Activated CD8-positive, alpha-beta memory T cell treated with anti-CD3 and anti-CD28 coated beads, Interleukin-2, amount 50 U/mL, for 1 hour (primary cell): ENCODE measurements around the gene TFIP11.

Experiments used
- DNase-seq: peaks from one replicate; pipeline ENCODE4 v3.0.0-alpha.2; 2020; ENCODE audit errors: extremely low read depth

TFIP11 gene

DNA sequence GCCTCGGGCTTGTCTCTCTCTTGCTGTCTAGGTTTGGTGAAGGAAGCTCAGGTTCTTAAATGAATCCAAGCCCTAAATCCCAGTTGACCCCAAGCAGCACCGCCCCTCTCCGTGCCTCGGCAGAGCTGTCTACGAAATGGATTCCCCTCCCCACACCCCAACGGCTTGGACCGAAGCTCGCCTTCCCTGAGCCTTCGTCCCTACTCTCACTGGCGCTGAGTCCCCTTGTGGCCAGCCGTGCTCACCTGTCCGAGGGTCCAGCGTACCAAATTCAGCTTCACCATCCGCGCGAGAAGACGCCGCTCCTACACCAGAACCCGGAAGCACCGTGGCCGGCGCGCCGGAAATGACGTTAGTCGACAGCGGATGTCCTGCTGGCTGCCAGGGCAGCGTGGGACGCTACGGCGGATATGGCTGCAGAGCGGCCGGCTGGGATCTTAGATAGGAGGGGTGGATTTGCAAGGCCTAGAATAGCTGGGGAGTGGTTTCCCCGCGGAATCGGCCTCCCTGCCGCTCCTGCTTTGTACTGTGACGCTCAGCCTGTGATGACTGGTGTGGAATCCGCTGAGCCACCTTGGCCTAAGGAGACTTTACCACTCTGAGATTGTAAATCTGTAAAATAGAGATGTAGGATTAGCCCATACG is at the start of gene TFIP11:
Gene TFIP11 (minus strand): TSS at position 325 of the 645 bp plus-strand sequence. CDS start 2,201 bp downstream, outside the sequence.
- DNase-seq = peak; percentile 54

DNA sequence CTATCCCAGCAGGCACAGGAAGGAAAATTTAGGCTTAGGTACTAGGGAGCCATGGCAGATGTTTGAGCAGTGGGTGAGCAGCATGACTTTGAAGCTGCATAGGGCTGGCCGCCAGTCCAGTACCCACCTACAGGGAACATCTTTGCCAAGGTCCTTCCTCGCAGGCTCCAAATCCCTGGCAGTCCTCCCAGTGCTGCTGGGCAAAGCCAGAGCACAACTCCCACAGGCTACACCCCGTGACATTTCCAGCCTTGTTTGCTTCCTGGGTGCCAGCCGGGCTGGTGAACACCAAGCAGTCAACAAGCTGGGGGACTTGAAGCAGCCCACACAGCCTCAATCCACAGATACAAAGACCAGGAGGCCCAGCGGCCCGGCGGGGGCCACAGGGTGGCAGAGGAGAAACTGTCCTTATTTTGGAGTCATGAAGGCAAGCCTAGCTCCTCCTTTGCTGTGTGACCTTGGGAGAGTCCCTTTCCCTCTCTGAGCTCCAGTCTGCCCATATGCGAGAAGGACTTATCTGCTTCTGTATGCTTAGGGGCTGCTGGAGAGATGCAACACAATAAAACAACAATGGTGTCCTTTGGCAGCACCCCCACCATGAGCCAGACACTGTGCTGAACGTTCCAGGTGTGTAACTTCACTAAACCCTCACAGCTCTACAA is 49.6 kb upstream of the TFIP11 start:
- no peak for DNase-seq

DNA sequence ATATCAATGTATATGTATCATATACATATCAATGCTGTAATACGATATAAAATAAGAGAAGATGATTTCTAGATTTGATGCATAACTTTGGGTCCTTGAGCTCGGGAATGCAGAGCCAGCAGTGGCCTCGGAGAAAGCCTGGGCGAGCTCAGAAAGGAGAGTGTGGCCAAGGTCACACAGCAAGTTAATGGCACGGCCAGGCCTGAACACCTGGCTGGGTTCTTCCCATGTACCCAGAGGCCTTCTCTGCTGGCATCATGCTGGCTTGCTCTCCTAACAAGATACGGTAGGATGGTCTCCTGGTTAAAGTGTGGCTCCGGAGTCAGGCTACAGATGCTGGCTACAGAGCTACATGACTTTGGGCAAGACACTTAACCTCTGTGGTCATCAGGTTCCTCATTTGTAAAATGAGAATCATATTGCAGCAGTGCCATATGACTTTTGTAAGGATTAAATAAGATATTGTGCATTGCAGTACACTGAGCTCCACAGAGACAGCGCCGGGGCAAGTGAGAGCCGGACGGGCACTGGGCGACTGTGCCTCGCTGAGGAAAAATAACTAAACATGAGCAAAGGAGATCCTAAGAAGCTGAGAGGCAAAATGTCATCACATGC is 47.8 kb upstream of the TFIP11 start:
- no peak for DNase-seq

DNA sequence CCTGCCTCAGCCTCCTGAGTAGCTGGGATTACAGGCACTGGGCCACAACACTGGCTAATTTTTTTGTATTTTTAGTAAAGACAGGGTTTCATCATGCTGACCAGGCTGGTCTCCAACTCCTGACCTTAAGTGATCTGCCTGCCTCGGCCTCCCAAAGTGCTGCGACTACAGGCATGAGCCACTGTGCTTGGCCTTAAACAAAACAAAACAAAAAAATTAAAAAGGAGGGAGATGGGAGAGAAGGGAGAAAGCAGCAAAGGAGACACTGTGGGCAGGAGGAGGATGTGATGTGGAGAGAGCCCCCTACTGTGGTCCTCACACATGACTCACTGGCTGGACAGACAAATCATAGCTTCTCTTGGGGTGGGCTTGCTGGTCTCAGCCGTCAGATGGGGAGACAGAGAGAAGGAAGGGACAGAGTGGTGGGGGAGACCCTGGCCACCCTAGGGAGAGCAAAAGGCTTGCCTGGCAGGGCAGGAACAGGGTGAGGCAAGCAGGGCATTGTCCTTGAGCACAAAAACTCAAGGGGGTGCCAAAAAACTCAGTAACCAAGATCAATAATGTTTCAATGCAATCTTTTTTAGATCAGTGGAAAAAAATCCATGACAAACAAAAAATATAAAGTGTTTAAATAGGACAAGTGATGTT is 46.1 kb upstream of the TFIP11 start:
- DNase-seq = no peak

DNA sequence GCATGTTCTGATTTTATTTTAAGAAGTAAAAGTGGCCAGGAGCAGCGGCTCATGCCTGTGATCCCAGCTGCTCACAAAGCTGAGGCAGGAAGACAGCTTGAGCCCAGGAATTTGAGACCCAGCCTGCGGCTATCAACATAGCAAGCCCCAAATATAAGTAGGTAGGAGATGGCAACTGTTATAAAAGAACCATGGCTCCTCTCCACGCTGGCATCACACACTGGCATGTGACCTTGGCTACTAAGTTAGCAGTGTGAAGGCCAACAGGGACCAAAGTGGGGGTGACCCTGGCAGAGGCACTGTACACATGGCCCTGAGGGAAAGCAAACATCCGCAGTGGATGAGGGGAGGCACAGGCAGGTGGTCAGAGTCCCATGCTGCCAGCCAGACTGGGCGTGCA is 44.6 kb upstream of the TFIP11 start:
- DNase-seq = no peak

DNA sequence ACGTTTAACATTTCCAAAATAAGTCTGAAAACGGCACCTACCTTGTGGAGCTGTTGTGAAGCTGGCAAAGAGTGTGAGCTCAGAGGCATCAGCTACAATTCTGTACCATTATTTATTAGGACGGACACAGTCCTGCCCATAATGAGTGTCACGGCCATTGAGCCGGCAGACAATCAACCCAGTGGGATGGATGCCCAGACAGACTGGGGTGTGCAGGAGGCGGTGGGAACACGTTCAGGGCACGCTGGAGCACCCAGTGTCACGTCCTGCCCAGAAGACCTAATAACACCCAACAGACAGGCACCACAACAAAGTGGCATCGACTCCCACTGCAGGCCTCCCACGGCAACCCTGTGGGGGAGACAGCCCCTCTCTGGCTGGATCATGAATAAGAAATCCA is 43.2 kb upstream of the TFIP11 start:
- no peak for DNase-seq

DNA sequence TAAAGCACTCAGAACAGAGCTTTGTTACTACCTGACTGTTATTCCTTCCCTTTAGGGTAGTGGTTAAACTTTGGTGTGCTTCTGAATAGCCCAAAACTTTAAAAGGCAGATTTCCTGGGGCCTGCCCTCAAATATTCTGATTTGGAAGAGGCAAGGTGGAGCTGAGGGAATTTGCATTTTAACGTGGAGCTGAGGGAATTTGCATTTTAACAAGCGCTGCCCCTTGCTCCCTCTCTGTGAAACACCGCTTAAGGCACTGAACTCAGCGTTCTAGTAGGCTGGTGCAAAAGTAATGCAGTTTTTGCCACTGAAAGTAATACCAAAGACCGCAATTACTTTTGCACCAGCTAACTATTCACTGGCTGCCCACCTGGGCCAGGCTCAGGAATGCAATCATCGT is 42.7 kb upstream of the TFIP11 start:
- no peak for DNase-seq

DNA sequence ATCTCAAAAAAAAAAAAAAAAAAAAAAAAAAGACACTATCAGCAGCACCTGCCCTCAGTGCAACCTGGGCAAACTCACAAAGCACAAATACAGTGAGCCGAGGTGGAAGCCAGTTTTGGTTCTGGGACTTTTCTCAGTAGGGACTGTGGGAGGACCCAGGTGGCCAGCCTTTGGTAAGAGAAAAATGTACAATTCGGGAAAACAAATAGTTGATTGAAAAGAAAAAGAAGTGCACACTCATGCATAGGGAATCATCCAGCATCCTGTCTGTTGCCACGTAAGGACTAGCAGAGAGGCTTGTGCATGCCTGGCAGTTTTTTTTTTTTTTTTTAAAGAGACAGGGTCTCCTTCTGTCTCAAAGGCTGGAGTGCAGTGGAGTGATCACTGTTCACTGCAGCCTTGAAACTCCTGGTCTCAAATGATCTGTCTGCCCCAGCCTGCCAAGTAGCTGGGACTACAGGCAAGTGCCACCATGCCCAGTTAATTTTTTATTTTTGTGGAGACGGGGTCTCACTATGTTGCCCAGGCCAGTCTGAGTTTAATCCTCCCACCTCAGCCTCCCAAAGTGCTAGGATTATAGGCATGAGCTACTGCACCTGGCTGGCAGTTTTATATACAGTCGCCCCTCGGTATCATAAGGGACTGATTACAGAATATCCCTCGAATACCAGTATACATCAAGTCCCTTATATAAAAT is 40.9 kb upstream of the TFIP11 start:
- no peak for DNase-seq

DNA sequence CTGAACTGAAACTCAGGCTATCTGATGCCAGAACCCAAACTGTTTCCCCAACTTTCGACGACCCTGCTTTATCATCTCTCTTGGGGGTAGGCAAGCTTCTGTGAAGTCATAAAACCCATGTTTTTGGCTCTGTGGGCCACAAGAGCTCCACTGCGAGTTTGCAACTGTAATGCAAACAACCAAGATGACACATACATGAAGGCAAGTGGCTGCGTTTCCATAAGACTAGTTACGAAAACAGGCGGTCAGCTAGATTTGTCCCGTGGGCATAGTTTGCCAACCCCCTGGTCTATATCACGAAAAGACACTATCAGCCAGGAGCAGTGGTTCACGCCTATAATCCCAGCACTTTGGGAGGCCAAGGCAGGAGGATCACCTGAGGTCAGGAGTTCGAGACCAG is 40.2 kb upstream of the TFIP11 start:
- no peak for DNase-seq

DNA sequence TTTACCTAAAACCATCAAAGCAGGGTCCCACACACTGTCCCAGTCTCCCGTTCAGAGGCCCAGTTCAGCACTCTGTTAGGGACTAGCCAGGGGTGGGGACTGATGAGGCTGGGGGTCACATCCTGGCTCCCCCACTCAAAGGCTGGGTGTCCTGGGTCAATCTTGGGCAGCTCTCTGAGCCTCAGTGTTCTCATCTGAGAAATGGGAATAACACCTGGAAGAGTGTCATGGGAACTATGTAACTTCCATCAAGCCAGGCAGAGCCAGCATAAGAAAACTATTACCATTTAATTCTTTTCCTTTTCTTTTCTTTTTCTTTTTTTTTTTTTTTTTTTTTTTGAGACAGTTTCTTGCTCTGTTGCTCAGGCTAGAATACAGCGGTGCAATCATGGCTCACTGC is 39.3 kb upstream of the TFIP11 start:
- DNase-seq = no peak

DNA sequence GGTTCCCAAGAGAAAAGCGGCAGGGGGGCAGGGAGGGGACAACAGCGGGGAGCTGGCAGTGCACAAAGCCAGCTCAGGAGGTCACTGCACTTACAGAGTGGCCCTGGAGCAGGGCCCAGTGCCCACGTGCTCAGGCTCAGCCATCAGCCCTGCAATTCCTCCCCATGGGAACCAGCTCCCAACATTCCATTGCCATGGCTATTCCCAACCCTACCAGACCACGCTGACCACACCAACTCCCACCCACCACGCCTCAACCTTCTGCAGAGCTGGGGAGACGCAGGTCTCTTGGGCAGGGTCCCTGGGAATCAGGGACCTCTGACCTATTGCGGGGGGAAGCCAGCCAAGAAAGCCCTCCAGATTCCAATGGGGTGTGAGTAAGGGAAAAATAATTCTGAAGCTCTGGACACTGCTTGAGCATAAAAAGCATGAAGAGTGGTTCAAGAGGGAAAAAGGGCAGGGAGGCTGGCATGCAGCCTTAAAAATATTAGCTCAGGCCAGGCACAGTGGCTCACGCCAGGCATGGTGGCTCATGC is 38.3 kb upstream of the TFIP11 start:
- DNase-seq = no peak

DNA sequence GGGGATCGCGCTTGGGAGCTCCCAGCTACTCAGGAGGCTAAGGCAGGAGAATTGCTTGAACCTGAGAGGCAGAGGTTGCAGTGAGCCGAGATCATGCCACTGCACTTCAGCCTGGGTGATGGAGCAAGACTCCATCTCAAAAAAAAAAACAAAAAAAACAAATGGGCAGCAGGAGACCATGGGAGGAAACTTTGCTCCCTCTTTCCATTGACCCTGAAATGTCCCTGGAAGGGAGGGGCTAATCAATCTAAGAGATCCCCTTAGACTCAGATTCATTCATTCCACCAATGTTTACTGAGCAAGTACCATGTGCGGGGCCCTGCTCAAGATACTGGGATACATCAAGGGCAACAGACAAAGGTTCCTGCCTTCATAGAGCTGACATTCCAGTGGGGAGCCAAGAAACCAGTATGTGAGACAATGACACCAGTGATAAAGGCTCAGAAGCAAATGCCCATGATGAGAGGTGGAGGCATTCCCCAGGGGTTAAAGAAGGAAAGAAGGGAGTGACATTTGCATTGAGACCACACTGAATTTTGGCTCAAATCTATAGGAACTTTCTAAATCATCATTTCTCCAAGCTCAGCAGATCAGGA is 37.7 kb upstream of the TFIP11 start:
- no peak for DNase-seq

DNA sequence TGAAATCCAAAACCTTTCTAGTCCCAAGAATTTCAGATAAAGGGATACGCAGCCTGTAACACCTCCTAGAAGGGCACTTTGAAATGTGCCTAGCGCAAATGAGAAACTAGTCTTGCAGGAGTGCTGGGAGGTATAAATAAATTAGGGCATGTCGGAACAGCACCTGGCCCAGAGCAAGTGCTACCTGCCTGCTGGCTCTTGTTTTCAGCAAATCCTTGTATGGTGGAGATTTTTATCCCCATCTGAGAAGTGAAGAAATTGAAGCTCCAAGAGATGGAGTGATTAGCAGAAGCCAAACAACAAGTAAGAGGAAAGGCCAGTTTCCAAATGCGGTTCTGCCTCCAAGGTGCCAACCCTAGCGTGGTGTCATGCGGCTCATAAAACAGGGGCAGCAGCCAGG is 36.7 kb upstream of the TFIP11 start:
- no peak for DNase-seq

DNA sequence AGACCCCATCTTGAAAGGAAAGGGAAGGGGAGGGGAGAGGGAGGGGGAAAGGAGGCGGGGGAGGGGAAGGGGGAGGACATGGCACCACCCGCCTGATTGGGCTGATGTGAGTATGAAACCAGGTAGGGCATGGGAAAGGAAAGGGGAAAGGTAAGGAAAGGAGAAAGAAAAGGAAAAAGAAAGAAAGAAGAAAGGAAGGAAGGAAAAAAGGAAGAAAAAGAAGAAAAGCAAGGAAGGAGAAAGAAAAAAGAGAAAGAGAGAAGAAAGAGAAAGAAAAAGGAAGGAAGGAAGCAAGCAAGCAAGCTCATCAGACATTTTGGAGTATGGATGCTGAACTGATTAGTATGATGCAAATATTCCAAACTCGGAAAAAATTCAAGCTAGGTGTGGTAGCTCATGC is 36.0 kb upstream of the TFIP11 start:
- no peak for DNase-seq

DNA sequence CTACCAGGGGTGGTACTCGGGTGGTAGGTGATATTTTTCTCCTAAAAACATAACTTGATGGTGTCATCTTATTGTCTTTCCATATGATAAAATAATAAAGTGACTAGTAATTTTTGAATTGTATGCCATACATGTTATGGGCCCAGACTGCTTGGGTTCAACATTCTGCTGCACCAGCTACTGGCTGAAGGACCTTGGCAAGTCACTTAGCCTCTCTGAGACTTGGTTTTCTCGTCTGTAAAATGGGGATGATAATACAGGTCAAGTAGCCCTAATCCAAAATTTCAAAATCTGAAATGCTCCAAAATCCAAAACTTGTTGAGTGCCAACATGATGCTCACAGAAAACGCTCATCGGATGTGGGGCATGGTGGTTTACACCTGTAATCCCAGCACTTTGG is 35.6 kb upstream of the TFIP11 start:
- no peak for DNase-seq

DNA sequence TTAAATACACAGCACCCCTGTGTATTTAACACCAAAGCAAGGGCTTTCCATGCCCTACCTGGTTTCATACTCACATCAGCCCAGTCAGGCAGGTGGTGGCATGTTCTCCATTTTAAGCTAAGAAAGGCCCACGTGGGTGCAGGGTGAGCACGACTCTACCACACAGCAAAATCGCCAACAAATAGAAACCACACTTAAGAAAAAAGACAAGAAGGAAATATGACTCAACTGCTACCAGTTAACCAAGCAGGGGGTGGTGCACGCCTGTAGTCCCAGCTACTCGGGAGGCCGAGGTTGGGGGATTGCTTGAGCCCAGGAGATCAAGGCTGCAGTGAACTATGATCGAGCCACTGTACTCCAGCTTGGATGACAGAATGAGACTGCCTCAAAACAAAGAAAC is 35.2 kb upstream of the TFIP11 start:
- DNase-seq = no peak

DNA sequence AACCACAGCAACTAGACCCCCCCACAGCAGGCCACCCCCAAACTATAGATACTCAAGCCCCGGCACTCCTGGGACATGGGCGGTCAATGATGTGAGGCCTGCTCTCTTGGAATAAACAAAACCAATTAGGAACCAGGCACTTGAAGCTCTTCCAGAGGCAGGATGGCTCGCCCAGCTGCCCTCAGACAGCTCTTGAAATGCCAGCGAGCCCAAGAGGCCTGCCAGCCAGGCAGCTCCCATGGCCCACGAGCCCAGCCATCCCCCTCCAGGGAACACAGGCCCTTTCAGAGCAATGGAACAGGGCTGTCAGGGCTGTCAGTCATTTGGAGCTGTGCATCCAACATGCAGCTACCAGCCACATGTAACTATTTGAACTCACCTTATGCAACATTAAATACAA is 34.0 kb upstream of the TFIP11 start:
- DNase-seq = no peak

DNA sequence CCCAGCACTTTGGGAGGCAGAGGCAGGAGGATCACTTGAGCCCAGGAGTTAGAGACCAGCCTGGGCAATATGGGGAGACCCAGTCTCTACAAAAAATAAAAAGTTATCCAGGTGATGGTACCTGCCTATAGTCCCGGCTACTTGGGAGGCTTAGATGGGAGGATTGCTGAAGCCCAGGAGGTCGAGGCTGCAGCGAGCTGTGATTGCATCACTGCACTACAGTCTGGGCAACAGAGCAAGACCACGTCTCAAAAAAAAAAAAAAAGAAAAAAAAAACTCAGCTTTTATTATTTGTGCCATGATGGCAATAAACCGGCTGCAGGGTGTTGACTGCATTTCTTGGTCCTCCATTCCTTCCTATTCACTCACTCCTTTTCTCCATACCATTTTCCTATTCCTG is 33.6 kb upstream of the TFIP11 start:
- DNase-seq = no peak

DNA sequence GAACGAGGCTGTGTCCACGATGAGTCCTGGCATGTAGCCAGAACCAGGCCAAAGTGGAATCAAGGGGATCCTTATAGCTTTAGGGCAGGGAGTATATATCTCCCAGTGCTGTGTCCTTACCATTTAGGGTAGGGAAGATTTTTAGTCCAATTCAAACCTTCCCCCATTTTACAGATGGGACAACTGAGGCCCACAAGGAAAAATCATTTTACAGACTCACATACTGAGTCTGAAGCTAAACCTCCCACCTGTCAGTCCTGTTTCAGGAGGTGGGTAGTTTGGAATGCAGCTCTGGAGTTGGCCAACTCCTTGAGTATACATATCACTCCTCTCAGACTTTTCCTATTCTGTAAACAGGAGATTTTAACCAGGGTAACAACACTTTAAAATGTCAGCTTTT is 33.1 kb upstream of the TFIP11 start:
- DNase-seq = no peak

DNA sequence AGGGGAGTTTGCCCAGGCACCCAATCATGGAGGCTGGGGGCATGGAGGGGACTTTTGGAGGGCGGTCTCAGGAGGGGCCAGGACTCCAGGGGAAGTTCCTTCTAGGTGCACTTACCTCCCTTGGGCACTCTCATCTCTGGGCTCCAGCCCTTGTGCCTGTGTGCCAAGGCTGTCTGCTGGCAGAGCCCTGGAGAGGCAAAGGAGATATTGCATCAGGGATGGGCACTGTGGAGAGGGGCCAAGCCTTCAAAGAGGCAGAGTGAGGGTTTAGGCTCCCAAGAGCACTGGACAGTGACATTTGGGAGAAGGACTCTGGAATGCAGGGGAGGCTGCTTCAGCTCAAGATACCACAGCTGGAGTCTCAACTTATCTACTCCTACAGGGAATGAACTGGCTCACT is 32.2 kb upstream of the TFIP11 start:
- no peak for DNase-seq

DNA sequence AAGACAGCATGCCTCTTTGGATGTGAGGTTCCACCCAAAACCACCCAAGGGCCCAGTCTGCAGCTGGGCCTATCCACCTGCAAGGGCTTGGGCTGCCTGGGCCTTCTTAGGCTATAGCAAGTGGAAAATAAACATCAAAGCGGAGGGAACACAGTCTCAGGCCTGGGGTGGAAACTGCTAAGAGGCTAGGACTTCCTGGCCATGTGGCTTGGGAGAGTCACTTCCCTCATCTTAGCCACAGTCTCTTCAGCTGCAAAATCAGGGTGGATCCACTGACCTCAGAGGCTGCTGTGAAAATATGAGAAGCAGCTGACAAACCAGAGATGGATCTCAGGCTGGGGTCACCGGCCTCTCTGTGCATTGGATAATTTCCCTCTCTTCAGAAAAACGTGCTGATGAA is 30.6 kb upstream of the TFIP11 start:
- DNase-seq = no peak
